ENCODE measurements around the gene GPD1L. TPM values are rescaled to one million over a fixed set of nuclear protein-coding genes. Genes with fewer than 3 reads are reported as not detected.

Gene GPD1L
- total RNA-seq, 6 experiments from 2014 or later: 2.7 to 8.3 (median 4.2) TPM

DNA sequence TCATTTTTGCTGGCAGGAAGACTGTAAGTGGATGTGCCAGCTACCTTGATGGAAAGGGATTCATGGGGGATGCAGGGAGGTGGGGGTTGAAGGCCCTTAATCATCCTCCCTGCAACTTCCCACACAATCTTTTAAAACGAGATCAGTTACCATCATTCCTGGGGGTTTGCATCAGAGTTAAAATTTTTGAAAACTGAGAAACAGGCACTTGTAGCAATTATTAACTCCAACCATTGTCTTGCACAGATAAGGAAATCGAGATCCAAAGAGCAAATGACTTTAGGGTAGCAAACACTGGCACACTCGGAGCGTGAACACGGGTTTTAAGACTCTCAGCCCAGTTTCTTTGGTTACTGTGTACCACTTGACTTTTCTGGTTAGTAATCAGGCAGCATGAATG is 41.9 kb downstream of the GPD1L start:
- Mint-ChIP-seq H3K4me1 (ENCODE audit: low read depth) (peaks cover 19% of the 10 kb centered on the region), H3K27me3 (ENCODE audit: insufficient read depth) (no peaks in the 10 kb centered on the region), H3K36me3 (ENCODE audit: low read depth) (no peaks in the 10 kb centered on the region), H3K27ac (no peak overlapping the region), H3K4me3 (no peak overlapping the region), H3K9me3 (no peaks in the 10 kb centered on the region)
- no peak for DNase-seq
- TF ChIP-seq, protein P1, sequence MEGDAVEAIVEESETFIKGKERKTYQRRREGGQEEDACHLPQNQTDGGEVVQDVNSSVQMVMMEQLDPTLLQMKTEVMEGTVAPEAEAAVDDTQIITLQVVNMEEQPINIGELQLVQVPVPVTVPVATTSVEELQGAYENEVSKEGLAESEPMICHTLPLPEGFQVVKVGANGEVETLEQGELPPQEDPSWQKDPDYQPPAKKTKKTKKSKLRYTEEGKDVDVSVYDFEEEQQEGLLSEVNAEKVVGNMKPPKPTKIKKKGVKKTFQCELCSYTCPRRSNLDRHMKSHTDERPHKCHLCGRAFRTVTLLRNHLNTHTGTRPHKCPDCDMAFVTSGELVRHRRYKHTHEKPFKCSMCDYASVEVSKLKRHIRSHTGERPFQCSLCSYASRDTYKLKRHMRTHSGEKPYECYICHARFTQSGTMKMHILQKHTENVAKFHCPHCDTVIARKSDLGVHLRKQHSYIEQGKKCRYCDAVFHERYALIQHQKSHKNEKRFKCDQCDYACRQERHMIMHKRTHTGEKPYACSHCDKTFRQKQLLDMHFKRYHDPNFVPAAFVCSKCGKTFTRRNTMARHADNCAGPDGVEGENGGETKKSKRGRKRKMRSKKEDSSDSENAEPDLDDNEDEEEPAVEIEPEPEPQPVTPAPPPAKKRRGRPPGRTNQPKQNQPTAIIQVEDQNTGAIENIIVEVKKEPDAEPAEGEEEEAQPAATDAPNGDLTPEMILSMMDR (IDR thresholded peaks at IDR 0.05): no peak

DNA sequence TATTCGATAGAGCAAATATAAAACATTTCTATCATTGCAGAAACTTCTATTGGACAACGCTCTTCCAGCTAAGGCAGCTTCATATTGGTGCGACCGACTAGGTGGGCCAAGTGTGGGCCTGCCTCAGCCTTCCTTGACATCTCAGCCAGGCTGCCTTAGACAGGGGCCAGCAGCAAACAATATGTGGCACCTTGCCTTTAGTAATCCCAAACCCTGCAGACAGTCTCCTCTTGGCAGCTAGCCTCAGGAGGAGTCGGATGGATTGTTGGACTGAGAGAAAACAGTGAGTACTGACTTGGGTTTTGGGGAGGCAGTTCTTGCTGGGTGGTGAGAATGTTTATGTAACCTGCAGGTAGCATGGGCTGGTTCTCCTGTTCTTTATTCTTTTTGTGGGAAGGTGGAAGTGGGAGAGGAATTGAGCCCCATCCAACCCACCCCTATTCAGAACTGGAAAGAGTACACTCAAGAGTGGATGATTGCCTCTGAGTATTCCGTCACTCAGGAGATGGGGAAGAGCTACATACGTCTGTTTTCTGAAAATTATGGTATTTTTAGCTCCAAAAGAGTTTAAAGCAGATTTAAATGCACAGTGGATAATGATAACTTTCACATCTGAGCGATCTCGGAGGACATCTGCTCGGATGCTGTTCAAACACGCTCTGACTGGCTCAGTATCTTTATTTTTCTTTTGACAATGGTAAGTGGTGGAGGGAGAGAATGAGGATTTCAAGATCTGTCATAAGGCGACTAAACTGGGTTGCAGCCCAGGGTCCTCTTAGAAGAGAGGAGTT is 47.2 kb downstream of the GPD1L start:
- H3K27me3 Mint-ChIP-seq (ENCODE audit: insufficient read depth): no peaks in the 10 kb centered on the region; the same call in 1 of the 2 replicates
- no peaks in the 10 kb centered on the region for H3K36me3 Mint-ChIP-seq (ENCODE audit: low read depth)

DNA sequence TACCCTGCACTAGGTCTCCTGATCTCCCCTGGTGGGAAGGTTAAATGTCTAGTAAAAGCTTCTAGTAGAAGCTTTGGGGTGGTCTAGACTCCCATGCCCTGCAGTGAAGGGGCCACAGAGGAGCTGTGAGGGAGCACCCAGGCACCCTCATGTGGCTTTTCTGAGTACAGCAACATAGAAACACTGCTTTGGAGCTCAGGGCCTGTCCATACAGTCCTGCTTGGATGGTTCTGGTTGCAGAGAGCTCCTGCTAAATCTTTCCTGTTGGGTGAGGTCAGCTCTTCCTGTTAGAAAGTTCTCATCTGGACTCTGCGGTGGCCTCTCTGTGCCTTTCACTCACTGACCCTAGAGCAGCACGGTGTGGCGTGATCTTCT is 47.8 kb downstream of the GPD1L start:
- no peak for DNase-seq
- Mint-ChIP-seq H3K27ac (no peak overlapping the region), H3K9me3 (no peaks in the 10 kb centered on the region), H3K4me3 (no peak overlapping the region), H3K27me3 (ENCODE audit: insufficient read depth) (no peaks in the 10 kb centered on the region; the same call in 1 of the 2 replicates), H3K36me3 (ENCODE audit: low read depth) (no peaks in the 10 kb centered on the region), H3K4me1 (ENCODE audit: low read depth) (no peaks in the 10 kb centered on the region)
- TF ChIP-seq, protein P1 (IDR thresholded peaks at IDR 0.05): peak; percentile 51

More for the DNA sequence above, 47.2 kb downstream of the GPD1L start:
- DNase-seq: no peak
- TF ChIP-seq, protein P1 (IDR thresholded peaks at IDR 0.05): no peak
- Mint-ChIP-seq H3K4me1 (ENCODE audit: low read depth) (no peaks in the 10 kb centered on the region), H3K9me3 (no peaks in the 10 kb centered on the region), H3K27ac (no peak overlapping the region), H3K4me3 (no peak overlapping the region)

DNA sequence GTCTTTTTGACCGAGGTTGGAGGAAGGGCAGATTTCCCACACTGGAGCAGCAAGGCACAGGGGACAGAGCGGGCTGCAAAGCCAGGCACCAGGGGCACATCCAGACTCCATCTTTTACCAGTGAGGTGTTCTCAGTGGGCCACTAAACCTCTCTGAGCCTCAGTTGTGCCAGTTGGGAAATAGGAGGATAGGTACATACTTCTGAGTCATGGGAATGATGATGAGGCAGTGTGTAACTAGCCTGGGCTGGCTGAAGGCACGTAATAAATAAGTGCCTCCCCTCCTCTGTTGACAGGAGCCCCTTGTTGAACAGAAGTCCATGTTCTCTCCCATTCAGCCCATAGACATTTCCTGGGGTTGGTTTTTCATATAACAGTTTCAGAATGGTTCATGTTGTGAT is 48.7 kb downstream of the GPD1L start:
- no peak overlapping the region for H3K4me3 Mint-ChIP-seq
- no peak overlapping the region for H3K27ac Mint-ChIP-seq
- H3K36me3 Mint-ChIP-seq (ENCODE audit: low read depth): no peaks in the 10 kb centered on the region
- H3K27me3 Mint-ChIP-seq (ENCODE audit: insufficient read depth): no peaks in the 10 kb centered on the region; the same call in 1 of the 2 replicates
- H3K4me1 Mint-ChIP-seq (ENCODE audit: low read depth): no peaks in the 10 kb centered on the region
- no peaks in the 10 kb centered on the region for H3K9me3 Mint-ChIP-seq
- DNase-seq: no peak
- TF ChIP-seq, protein P1 (IDR thresholded peaks at IDR 0.05): no peak

DNA sequence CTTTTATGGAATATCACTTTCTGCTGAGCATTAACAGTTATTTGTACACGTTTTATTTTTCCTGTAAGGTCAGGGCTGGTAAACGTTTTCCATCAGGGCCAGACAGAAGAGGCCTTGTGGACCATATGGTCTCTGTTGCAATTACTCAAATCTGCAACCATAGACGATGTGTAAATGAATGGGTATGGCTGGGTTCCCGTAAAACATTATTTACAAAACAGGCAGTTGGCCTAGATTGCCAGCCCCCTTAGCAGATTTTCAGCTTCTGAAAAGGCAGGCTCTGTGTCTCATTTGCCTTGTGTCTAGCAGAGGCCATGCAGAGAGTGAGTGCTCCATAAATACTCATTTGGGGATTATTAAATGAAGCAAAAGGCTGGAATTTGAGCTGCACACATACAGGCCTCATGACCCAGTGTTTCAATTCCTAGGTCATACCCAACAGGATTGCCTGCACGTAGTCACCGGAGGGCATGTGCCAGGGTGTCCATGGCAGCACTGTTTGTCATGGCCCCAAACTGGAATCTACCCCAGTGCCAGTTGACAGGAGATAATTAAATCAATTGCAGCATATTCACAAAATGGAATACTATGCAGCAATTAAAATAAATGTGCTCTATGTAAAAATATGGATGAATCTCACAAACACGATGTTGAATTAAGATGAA is 51.3 kb downstream of the GPD1L start:
- TF ChIP-seq, protein P1 (IDR thresholded peaks at IDR 0.05): no peak
- no peaks in the 10 kb centered on the region for H3K4me1 Mint-ChIP-seq (ENCODE audit: low read depth)
- no peak for DNase-seq
- no peak overlapping the region for H3K4me3 Mint-ChIP-seq
- no peaks in the 10 kb centered on the region for H3K36me3 Mint-ChIP-seq (ENCODE audit: low read depth)
- no peaks in the 10 kb centered on the region for H3K9me3 Mint-ChIP-seq
- peaks cover 3% of the 10 kb centered on the region for H3K27me3 Mint-ChIP-seq (ENCODE audit: insufficient read depth)
- no peak overlapping the region for H3K27ac Mint-ChIP-seq

All from HFFc6 (cell line).